IMR-90 (cell line): Measurements from ENCODE around the gene SKAP1. TPM values are rescaled to one million over a fixed set of nuclear protein-coding genes. Genes with fewer than 3 reads are reported as not detected.

Experiments
- ATAC-seq: fragments of 200-7000 bp; cut with Tn5 transposase; 2 replicates; pipeline ENCODE4 v1.9.1; 2020; ENCODE audit warnings: low read depth, mild to moderate bottlenecking, moderate library complexity
- BruUV-seq: library from RNA; stranded (reverse); fragments of 400-500 nt; replicated peaks from 2 replicates; lab custom pipeline; 2021; lab: Mats Ljungman, UMichigan
- CTCF ChIA-PET: fragments of 300-600 bp; formaldehyde crosslinking; extraction: SDS; loops from one replicate; lab custom pipeline; 2021; ENCODE audit warnings: antibody characterized with exemption; lab: Yijun Ruan, JAX
- POLR2A ChIA-PET: fragments of 300-600 bp; sonication (Branson Sonifier 250); formaldehyde crosslinking; loops from one replicate; lab custom pipeline; 2022; ENCODE audit warnings: antibody characterized with exemption; ENCODE audit not compliant: unreplicated experiment; lab: Charles Lee
- DNase-seq: peaks from one replicate; pipeline ENCODE4 v3.0.0; 2013
- H2AFZ ChIP-seq: replicated peaks from 2 replicates; pipeline ENCODE3; 2013; ENCODE audit warnings: low read length, mild to moderate bottlenecking; ENCODE audit not compliant: poor library complexity
- H2AK5ac ChIP-seq: 2 replicates; pipeline ENCODE4 v1.6.1; 2013; ENCODE audit warnings: low read depth, low read length, inconsistent platforms
- H2AK9ac ChIP-seq: replicated peaks from 2 replicates; pipeline ENCODE3; 2013; ENCODE audit warnings: mild to moderate bottlenecking, low read depth, low read length, moderate library complexity; ENCODE audit not compliant: poor library complexity
- H2BK120ac ChIP-seq: 2 replicates; pipeline ENCODE4 v1.6.1; 2013; ENCODE audit warnings: low read depth, low read length, inconsistent platforms
- H2BK15ac ChIP-seq: 3 replicates; pipeline ENCODE4 v1.6.1; 2013; ENCODE audit warnings: low read depth, low read length, inconsistent platforms
- H2BK20ac ChIP-seq: 2 replicates; pipeline ENCODE4 v1.6.1; 2013; ENCODE audit warnings: low read depth, mild to moderate bottlenecking, inconsistent platforms, low read length, moderate library complexity
- H2BK5ac ChIP-seq: 2 replicates; pipeline ENCODE4 v1.6.1; 2013; ENCODE audit warnings: mild to moderate bottlenecking, low read depth, low read length, inconsistent platforms; ENCODE audit not compliant: poor library complexity, severe bottlenecking
- H3K14ac ChIP-seq: replicated peaks from 2 replicates; pipeline ENCODE4 v1.6.1; 2013; ENCODE audit warnings: low read depth, low read length, inconsistent platforms
- H3K18ac ChIP-seq: 2 replicates; pipeline ENCODE4 v1.6.1; 2013; ENCODE audit warnings: low read depth, low read length, control low read depth
- H3K23ac ChIP-seq: 2 replicates; pipeline ENCODE4 v1.6.1; 2013; ENCODE audit warnings: low read depth, low read length, inconsistent platforms
- H3K27ac ChIP-seq: 2 replicates; pipeline ENCODE4 v1.5.1; 2013; ENCODE audit warnings: mild to moderate bottlenecking, control low read depth, low read length; ENCODE audit not compliant: insufficient read depth
- H3K27me3 ChIP-seq: 2 replicates; pipeline ENCODE4 v1.6.1; 2013; ENCODE audit warnings: low read length; ENCODE audit not compliant: control insufficient read depth, insufficient read depth
- H3K36me3 ChIP-seq: 2 replicates; pipeline ENCODE4 v1.6.1; 2013; ENCODE audit warnings: low read length, mixed read lengths; ENCODE audit not compliant: control insufficient read depth, insufficient read depth
- H3K4ac ChIP-seq: 2 replicates; pipeline ENCODE4 v1.6.1; 2013; ENCODE audit warnings: low read depth, low read length, inconsistent platforms
- H3K4me1 ChIP-seq: 2 replicates; pipeline ENCODE4 v1.6.1; 2013; ENCODE audit warnings: low read length, mixed read lengths; ENCODE audit not compliant: control insufficient read depth, insufficient read depth
- H3K4me2 ChIP-seq: 2 replicates; pipeline ENCODE4 v1.6.1; 2013; ENCODE audit warnings: low read depth, mild to moderate bottlenecking, control low read depth, low read length, moderate library complexity
- H3K4me3 ChIP-seq: 2 replicates; pipeline ENCODE4 v1.5.1; 2013; ENCODE audit warnings: low read depth, mild to moderate bottlenecking, control low read depth, low read length, moderate library complexity; ENCODE audit not compliant: insufficient read depth
- H3K56ac ChIP-seq: 2 replicates; pipeline ENCODE4 v1.6.1; 2013; ENCODE audit warnings: low read length, inconsistent platforms; ENCODE audit not compliant: insufficient read depth; ENCODE audit errors: extremely low read depth
- H3K79me1 ChIP-seq, 2 experiments: 2 replicates each; pipeline ENCODE4 v1.6.1; 2013; ENCODE audit warnings: low read length in 2 of 2, inconsistent platforms in 1 of 2, low read depth in 1 of 2
- H3K9ac ChIP-seq: 2 replicates; pipeline ENCODE4 v1.6.1; 2013; ENCODE audit warnings: low read depth, low read length, control low read depth
- H3K9me1 ChIP-seq: 2 replicates; pipeline ENCODE4 v1.6.1; 2013; ENCODE audit warnings: low read length, inconsistent platforms; ENCODE audit not compliant: insufficient read depth
- H3K9me3 ChIP-seq: 2 replicates; pipeline ENCODE4 v1.6.1; 2013; ENCODE audit warnings: low read length; ENCODE audit not compliant: control insufficient read depth, insufficient read depth
- H4K20me1 ChIP-seq: 2 replicates; pipeline ENCODE4 v1.6.1; 2013; ENCODE audit warnings: low read length, inconsistent platforms; ENCODE audit not compliant: insufficient read depth
- H4K5ac ChIP-seq: 2 replicates; pipeline ENCODE4 v1.6.1; 2013; ENCODE audit warnings: mild to moderate bottlenecking, low read depth, low read length, control low read depth
- H4K8ac ChIP-seq, 2 experiments: 2 replicates each; pipeline ENCODE4 v1.6.1; 2013; ENCODE audit warnings: low read depth in 2 of 2, low read length in 2 of 2, control low read depth in 1 of 2, inconsistent platforms in 1 of 2
- H4K91ac ChIP-seq: 2 replicates; pipeline ENCODE4 v1.6.1; 2013; ENCODE audit warnings: low read depth, low read length, inconsistent platforms; ENCODE audit not compliant: insufficient read depth
- CEBPB ChIP-seq: IDR thresholded peaks from 2 replicates; pipeline ENCODE4 v1.6.1; 2012; ENCODE audit warnings: low read depth, low read length, improper control_type of control experiment
- CHD1 ChIP-seq: IDR thresholded peaks from 2 replicates; pipeline ENCODE4 v1.6.1; 2012; ENCODE audit warnings: low read depth, low read length, improper control_type of control experiment
- FOS ChIP-seq: fragments of 150-350 bp; IDR thresholded peaks from 2 replicates; pipeline ENCODE4 v1.6.1; 2016; ENCODE audit warnings: low read depth, low read length
- RAD21 ChIP-seq: IDR thresholded peaks from 2 replicates; pipeline ENCODE4 v1.6.1; 2012; ENCODE audit warnings: low read length, improper control_type of control experiment
- RCOR1 ChIP-seq: IDR thresholded peaks from 2 replicates; pipeline ENCODE4 v1.6.1; 2012; ENCODE audit warnings: mild to moderate bottlenecking, low read length, improper control_type of control experiment; ENCODE audit not compliant: insufficient replicate concordance
- RFX5 ChIP-seq: IDR thresholded peaks from 2 replicates; pipeline ENCODE4 v1.8.0; 2012; ENCODE audit warnings: low read depth, mild to moderate bottlenecking, low read length, moderate library complexity
- whole genome bisulfite sequencing, 2 experiments: methylation state at CpG; one replicate each; pipeline versions ENCODE4 v1.1.5 to v1.1.7; 2013; ENCODE audit warnings: missing lambda C conversion rate in 2 of 2; ENCODE audit not compliant: insufficient read length in 1 of 2; ENCODE audit errors: extremely low coverage in 2 of 2; 5-methylcytosine and 5-hydroxymethylcytosine counted together
- dilution Hi-C: fragments of 300-500 bp; cut with HindIII; formaldehyde crosslinking; loops from one replicate; pipeline ENCODE4 v1.14.3; 2018; ENCODE audit warnings: low sequenced_read_pairs; ENCODE audit not compliant: unreplicated experiment
- in situ Hi-C: fragments of 300-500 bp; cut with MboI; formaldehyde crosslinking; loops from 3 replicates; pipeline ENCODE4 v1.14.3; 2019; ENCODE audit warnings: low sequenced_read_pairs, inconsistent platforms, mixed read lengths
- intact Hi-C: fragments of 100-400 bp; cut with micrococcal nuclease; formaldehyde crosslinking; loops from 2 replicates; pipeline ENCODE4 v1.10.0; 2022
- polyA plus RNA-seq, 3 experiments: library from polyadenylated mRNA; depleted of rRNA; stranded (reverse); fragments of >200 nt; gene quantifications; 2 replicates each; pipeline ENCODE4 v1.2.3, GENCODE V29; 2012; ENCODE audit warnings: low replicate concordance in 1 of 3
- total RNA-seq: library from RNA; depleted of rRNA; stranded (reverse); fragments of >200 nt; gene quantifications from 2 replicates; pipeline ENCODE4 v1.2.3, GENCODE V29; 2012
- TF ChIP-seq, protein P1 (sequence below): conservative IDR thresholded peaks from 2 replicates; pipeline ENCODE4 v1.5.1; 2012; ENCODE audit warnings: mild to moderate bottlenecking, low read depth, low read length, improper control_type of control experiment

Gene SKAP1
- total and polyA plus RNA-seq, 2 of the 4 experiments (the other 2 are of a cell fraction): not detected

GRCh38 chr17:48384164-48384563 lies 45.9 kb downstream of the SKAP1 start:
- Histone ChIP-seq H2AK5ac (no peak overlapping the region), H3K9me3 (peaks cover 2% of the 10 kb centered on the region; the same call in 1 of the 2 replicates), H3K4me3 (no peak overlapping the region), H3K56ac (no peak overlapping the region), H2AFZ (no peak overlapping the region), H3K4me2 (no peak overlapping the region), H2BK15ac (no peak overlapping the region), H2BK5ac (no peak overlapping the region), H4K20me1 (no peaks in the 10 kb centered on the region), H3K14ac (no peak overlapping the region), H4K8ac (no peak overlapping the region), H3K18ac (no peak overlapping the region), H4K91ac (no peak overlapping the region), H2BK20ac (no peak overlapping the region), H2BK120ac (no peak overlapping the region), H3K27ac (no peak overlapping the region), H3K4me1 (no peaks in the 10 kb centered on the region), H3K36me3 (no peaks in the 10 kb centered on the region), H4K5ac (no peak overlapping the region), H3K79me1 (no peaks in the 10 kb centered on the region), H3K9ac (no peak overlapping the region), H3K9me1 (no peaks in the 10 kb centered on the region), H3K4ac (no peak overlapping the region), H3K27me3 (peaks cover 52% of the 10 kb centered on the region), H2AK9ac (no peak overlapping the region), H3K23ac (no peak overlapping the region)
- ChIA-PET POLR2A (no interaction called here), CTCF (no interaction called here)
- ATAC-seq (no peak), DNase-seq (no peak)
- WGBS, 2 experiments: no CpG with 5 or more reads among the region's 3 CpGs
- intact Hi-C loops (no loop called here), in situ Hi-C loops (loop anchor here (25.0 kb wide), 1 partner anchor 378 kb away; no protein-coding TSS in a partner anchor), dilution Hi-C loops (no loop called here)
- no peak for TF ChIP-seq FOS
- no peak for TF ChIP-seq RCOR1
- no peak for TF ChIP-seq CHD1
- TF ChIP-seq, protein P1, sequence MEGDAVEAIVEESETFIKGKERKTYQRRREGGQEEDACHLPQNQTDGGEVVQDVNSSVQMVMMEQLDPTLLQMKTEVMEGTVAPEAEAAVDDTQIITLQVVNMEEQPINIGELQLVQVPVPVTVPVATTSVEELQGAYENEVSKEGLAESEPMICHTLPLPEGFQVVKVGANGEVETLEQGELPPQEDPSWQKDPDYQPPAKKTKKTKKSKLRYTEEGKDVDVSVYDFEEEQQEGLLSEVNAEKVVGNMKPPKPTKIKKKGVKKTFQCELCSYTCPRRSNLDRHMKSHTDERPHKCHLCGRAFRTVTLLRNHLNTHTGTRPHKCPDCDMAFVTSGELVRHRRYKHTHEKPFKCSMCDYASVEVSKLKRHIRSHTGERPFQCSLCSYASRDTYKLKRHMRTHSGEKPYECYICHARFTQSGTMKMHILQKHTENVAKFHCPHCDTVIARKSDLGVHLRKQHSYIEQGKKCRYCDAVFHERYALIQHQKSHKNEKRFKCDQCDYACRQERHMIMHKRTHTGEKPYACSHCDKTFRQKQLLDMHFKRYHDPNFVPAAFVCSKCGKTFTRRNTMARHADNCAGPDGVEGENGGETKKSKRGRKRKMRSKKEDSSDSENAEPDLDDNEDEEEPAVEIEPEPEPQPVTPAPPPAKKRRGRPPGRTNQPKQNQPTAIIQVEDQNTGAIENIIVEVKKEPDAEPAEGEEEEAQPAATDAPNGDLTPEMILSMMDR: no peak
- no peak for TF ChIP-seq RFX5
- TF ChIP-seq CEBPB: no peak
- TF ChIP-seq RAD21: no peak
- BruUV-seq: no TSS peak
